GM12865 (cell line): Measurements from ENCODE around the gene EPHB2.

Source experiments
- DNase-seq: peaks from one replicate; pipeline ENCODE4 v3.0.0; 2010; ENCODE audit warnings: low read depth
- H3K4me3 ChIP-seq: 2 replicates; pipeline ENCODE4 v1.5.1; 2011; ENCODE audit warnings: mild to moderate bottlenecking, low read depth, low read length, control low read depth
- CTCF ChIP-seq: IDR thresholded peaks from 2 replicates; pipeline ENCODE4 v1.5.1; 2011; ENCODE audit warnings: low read length, control low read depth, low read depth, inconsistent platforms; ENCODE audit not compliant: insufficient read depth; ENCODE audit errors: missing control alignments

The EPHB2 gene

GRCh38 chr1:22953740-22954141 is 243.1 kb downstream of the EPHB2 start:
- H3K4me3 ChIP-seq = no peak overlapping the region
- TF ChIP-seq CTCF = no peak
- DNase-seq = no peak

- no peak for TF ChIP-seq CTCF
- no peak for DNase-seq
- no peak overlapping the region for H3K4me3 ChIP-seq
These were observed 244.5 kb downstream of the EPHB2 start for GRCh38 chr1:22955146-22955545.

GRCh38 chr1:22957066-22957465 is 246.4 kb downstream of the EPHB2 start:
- no peak for TF ChIP-seq CTCF
- no peak for DNase-seq
- H3K4me3 ChIP-seq = no peak overlapping the region

- H3K4me3 ChIP-seq = no peak overlapping the region
- DNase-seq = no peak
- no peak for TF ChIP-seq CTCF
These were observed 247.9 kb downstream of the EPHB2 start for GRCh38 chr1:22958556-22958955.

DNA sequence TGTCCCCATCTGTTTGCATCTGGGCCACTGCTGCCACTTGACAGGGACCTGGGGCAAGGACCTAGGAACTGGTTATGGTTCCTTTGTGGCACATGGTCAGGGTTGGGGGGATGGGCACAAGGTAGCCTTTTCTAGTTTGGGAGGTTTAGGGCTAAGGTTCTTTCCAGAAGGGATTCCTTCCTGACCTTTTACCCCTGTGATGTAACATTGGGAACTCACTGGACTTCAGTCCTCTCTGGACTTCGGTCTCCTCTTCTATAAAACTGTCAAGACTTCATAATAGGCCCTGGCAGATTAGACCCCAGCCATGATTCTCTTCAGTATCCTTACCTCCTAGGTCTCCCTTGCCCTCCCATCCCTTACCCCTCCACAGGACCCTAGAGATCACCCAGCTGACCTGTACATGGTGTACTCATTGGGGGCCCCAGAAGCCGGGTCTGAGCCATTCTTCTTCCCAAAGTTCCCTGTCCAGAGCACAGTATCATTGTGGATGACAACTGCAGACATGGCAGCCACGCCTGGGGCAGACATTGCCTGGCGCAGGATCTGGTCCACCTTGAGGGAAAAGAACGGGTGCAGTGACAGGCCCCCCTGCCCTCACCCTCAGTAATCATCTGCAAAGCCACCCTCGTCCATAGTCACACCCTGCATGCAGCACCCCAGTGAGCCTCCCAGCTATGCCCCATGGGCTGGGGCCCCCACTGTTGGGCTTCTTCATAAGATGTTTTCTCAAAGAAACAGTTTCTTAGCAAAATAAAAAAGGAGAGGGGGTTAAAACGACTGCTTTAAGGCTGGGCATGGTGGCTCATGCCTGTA is 249.1 kb downstream of the EPHB2 start:
- no peak overlapping the region for H3K4me3 ChIP-seq
- TF ChIP-seq CTCF = no peak
- no peak for DNase-seq

DNA sequence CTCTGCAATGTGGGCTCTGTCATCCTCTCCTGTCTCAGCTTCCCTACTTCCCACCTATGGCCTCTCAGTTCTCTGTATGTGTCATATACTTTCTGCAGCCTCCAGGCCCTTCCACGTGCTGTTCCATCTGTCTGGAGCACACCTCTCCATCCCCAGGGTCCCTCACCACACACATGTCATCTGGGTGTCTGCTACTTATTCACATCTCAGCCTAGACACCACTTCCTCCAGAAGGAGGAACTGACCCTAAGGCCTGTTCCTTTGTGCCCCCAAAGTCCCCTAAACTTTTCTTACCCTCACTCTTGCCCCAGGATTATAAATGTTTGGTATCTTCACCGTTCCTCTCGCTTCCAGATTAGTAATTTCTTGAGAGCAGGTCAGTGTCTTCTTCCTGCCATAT is 251.9 kb downstream of the EPHB2 start:
- no peak for DNase-seq
- no peak for TF ChIP-seq CTCF

GRCh38 chr1:22963044-22963677 is 252.5 kb downstream of the EPHB2 start:
- no peak for TF ChIP-seq CTCF
- DNase-seq = no peak
- no peak overlapping the region for H3K4me3 ChIP-seq

More for the DNA sequence above, 251.9 kb downstream of the EPHB2 start:
- H3K4me3 ChIP-seq = no peak overlapping the region
